ENCODE data around the gene FOXO3.
"Not testable (repeated sequence)": the region's sequence is repeated elsewhere in the genome, so short reads cannot be mapped to it uniquely, and the experiment has no call there.

FOXO3 gene

DNA sequence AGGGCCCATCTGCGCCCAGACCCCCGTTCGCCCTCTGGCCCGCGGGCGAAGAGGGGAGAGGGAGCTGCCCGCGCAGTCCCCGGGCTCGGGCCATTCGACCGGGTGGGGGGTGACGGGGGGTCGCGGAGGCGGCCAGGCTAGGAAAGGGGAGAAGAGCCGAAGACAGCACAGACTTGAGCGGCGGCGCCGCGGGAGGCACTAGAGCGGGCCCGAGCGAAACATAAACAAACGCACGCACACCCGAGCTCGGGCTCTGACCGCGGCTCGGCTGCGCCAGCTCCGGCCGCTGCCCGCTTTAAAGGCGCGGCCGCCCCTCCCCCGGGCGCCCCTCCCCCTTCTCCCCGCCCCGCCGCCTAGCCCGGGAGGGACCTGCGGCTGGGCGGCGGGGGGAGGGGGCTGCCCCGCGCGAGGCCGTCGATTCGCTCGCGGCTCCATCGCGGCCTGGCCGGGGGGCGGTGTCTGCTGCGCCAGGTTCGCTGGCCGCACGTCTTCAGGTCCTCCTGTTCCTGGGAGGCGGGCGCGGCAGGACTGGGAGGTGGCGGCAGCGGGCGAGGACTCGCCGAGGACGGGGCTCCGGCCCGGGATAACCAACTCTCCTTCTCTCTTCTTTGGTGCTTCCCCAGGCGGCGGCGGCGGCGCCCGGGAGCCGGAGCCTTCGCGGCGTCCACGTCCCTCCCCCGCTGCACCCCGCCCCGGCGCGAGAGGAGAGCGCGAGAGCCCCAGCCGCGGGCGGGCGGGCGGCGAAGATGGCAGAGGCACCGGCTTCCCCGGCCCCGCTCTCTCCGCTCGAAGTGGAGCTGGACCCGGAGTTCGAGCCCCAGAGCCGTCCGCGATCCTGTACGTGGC lies at the start of gene FOXO3:
FOXO3 (plus strand) TSS at position 455 of the 846 bp plus-strand sequence; CDS start at position 747, 292 bp downstream.
- peak; percentile 53 for DNase-seq

GRCh38 chr6:108518714-108519576 lies 41.8 kb upstream of the FOXO3 start:
- no peak for DNase-seq

GRCh38 chr6:108521616-108522107 lies 39.1 kb upstream of the FOXO3 start:
- DNase-seq, result no peak

DNA sequence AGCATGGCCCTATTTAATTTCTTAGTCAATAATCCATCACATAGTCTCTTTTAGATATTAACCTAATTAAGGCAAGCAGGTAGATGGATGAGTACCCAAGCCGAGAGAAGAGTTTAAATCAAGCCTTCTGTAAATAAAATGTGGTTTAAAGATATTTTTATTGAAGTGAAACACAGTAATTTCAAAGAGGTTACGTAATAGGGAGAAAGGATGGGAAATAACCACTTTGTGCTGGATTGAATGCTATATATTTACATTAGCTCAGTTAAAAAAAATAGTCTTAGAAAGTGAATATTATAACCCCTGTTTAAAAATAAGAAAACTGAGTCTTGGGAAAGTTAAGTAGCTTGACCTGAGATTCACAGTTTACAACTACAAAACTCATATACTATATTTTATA lies 37.0 kb upstream of the FOXO3 start:
- DNase-seq, result no peak

DNA sequence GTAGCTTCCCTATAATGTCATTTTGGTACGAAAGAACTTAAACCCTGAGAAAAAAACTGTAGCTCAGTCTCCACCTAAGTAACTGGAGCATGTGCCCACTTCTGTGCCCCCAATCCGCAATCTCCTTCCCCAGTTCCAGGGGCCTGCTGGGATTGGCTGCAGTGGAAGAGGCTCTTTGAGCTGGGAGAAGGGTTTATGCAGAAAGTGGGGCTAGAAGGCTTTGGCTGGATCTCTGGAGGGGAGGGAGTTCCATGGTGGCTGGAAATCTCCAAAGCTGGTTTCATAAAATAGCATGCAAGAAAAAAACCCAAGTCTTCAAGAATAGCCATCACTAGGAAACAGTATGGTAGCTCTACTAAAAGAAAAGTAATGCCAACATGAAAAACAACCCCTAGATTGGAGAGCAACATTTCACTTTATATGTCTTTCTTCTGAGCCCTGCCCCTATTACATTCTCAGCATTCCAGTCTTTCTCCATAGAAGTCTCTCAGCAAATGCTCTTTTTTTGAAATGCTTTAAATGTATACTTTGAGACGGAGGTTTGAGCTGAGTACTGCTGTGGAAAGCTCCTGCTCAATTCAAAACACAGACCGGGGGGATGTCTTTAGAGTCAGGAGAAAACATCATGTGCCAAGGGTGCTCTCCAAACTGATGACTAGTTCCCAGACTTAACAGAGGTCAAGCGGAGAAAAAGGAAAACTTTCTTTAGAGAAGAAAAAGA lies 36.0 kb upstream of the FOXO3 start:
- no peak for DNase-seq

DNA sequence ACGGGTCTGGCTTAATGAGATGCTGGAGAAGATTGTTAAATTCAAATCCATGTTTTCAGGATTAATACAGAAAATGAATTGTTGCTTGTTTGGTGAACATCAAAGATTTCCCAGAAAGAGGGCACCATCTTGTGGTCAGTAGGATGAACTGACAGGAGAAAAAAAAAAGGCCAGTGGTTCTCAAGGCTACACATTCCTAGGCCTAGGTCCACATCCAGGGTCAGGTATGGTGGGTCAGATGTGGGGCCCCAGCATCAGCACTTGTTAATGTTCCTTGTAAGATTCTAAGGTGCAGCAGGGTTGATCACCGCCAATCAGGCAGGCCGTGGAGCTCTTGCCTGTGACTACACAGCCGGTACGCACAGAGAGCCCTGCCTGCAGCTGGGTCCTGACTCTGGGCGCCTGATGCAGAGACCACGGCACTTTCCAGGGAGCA lies 34.0 kb upstream of the FOXO3 start:
- DNase-seq, result no peak

DNA sequence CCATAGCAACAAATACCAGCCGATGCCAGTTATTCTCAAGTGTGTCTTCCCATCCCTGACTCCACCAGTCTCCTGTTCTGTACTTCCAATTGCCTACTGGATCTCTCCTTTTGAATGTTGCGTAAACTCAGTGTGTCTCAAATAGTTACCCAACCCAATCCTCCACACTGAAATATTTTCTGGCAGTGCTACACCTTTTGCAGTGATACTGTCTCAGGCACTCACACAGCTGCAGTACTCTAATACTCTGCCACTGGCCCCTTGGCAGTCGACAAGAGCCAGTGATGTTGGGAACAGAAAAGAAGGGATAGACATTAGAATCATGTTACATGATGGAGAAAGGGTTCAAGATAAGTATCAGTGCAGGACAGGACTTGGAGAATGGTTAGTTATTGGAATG lies 31.8 kb upstream of the FOXO3 start:
- no peak for DNase-seq

DNA sequence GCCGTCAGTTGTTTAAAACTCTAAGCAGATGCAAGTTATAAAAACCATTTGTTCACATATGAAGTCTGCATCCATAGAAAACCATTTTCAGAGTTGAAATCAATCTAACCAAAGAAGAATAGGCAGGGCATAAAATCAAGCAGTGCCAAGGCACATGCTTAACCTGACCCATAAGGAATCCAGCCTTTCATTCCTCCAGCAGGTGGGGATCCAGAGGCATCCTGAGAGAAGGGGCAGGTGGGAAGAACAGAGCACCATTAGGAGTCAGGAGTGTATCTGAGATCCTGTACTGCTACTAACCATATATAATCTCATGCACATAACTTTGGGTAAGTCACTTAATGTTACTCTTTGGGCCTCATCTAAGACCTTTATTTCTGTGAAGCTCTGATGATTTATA lies 29.4 kb upstream of the FOXO3 start:
- DNase-seq, result no peak

GRCh38 chr6:108535114-108535742 lies 25.5 kb upstream of the FOXO3 start:
- DNase-seq, result no peak

GRCh38 chr6:108535920-108536535 lies 24.7 kb upstream of the FOXO3 start:
- not testable (repeated sequence) for DNase-seq

GRCh38 chr6:108541843-108542759 lies 18.6 kb upstream of the FOXO3 start:
- DNase-seq, result peak; percentile 45

GRCh38 chr6:108543175-108543940 lies 17.4 kb upstream of the FOXO3 start:
- DNase-seq, result no peak

GRCh38 chr6:108544606-108545005 lies 16.1 kb upstream of the FOXO3 start:
- no peak for DNase-seq

DNA sequence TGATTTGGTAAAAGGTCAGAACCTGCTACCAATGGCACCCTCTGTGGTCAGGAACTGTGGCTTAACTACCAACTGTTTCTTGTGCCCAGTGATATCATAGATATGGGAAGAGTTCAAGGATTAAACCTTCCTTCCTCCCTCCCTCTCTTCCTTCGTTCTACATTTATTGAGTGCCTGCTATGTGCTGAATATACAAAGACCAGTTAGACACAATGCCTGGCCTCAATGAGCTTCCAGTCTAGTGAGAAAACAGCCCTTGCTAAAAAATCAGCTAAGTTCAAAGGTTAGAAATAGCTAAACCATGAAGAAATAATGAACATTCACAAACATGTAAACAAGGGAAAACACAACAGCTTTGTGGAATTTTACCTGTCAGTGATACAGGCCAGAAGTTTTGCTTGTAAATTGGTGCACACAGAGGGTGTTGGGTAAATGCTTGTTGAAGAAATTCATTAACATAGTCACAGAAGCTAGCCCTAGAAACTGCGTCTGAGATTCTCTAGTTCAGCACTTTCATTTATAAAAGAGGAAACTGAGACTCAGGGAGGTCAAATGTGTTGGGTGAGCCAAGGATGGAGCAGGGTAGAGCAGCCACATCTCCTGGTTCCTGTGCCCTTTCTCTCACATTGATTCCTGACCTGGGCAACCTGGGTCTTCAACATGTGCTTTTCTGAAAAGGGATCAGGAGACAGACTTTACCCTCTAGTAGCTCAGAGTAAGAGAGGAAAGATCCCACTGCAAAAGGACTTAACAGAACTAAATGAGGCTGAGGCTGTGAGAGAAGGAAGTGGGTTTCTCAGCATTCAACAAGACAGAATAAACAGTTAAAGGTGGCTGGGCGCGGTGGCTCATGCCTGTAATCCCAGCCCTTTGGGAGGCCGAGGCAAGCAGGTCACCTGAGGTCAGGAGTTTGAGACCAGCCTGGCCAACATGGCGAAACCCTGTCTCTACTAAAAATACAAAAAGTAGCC lies 14.4 kb upstream of the FOXO3 start:
- DNase-seq, result no peak

DNA sequence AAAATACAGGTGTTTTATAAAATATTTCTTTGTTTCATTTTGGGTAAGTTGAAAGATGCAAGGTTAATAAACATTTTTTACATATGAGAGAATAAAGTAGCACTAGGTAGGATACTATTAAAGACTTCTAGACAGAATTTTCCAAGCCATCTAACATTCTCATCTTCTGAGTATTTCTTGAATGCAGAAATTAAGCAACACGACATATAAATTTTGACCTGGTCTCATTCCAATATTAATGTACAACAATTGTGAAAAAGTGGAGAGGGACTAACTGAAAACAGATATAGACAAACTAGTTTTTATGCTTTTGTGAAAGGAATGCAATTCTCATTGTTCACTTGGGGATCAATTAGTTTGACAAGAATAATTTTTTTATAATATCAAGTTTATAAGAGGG lies 11.5 kb upstream of the FOXO3 start:
- no peak for DNase-seq

- no peak for DNase-seq
Observed at GRCh38 chr6:108549741-108550140, 11.0 kb upstream of the FOXO3 start.

DNA sequence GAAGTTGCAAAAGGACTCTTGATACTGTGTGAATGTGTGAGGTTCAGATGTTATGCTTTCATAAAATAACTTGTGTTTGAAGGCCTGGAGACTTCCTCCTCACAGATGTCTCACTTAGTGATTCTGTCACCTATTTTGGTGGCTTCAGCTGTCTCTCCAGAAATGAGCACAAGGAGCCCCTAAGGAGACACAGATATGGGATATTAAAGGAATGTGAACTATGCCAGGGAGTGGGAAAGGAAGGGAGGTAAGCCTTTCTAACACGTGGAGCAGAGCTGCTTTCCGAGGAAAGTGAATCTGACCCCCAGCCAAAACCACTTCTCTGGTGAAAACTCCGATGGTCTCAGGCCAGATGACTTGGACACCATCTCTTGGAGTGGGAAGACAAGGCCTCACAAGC lies 10.5 kb upstream of the FOXO3 start:
- DNase-seq, result no peak

- no peak for DNase-seq
Observed at GRCh38 chr6:108555399-108556052, 5.2 kb upstream of the FOXO3 start.

Data from activated effector memory CD4-positive, alpha-beta T cell treated with Interleukin-2 at 50 U/mL for 16 hours (primary cell).